ENCODE results near the gene SYK. TPM values are rescaled to one million over a fixed set of nuclear protein-coding genes. Genes with fewer than 3 reads are reported as not detected.
A peak's percentile ranks its signal among the peaks of the same experiment; 100 is the strongest.

The SYK gene
- total RNA-seq, 1 donor from 2014 or later, result 29.2 TPM

DNA sequence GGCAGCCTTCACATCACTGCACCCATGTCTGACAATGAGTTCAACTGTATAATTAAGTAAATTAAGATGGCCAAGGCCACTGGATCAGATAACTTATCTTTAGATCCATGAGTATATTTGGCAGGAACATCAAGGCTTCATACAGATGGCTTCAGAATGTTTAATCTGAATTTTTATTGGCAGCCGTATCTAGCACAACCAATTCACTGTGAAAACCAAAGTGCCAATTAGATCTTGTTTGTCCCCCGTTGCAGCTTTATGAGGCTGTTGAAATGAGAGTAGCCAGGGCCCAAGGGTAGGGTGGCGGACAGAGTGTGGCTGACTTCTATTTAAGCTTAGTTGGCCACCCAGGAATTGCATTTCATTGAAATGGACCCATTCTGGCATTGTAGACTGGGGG is 137.7 kb downstream of the SYK start:
- Histone ChIP-seq H3K4me3 (ENCODE audit: low read depth, low read length) (no peak overlapping the region), H3K27me3 (ENCODE audit: control insufficient read depth, insufficient read depth, low read length) (no peaks in the 10 kb centered on the region), H3K36me3 (ENCODE audit: control insufficient read depth, insufficient read depth, low read length) (no peaks in the 10 kb centered on the region)
- FAIRE-seq (no peak), DNase-seq (ENCODE audit: low read depth) (no peak)
- TF ChIP-seq, protein P1, sequence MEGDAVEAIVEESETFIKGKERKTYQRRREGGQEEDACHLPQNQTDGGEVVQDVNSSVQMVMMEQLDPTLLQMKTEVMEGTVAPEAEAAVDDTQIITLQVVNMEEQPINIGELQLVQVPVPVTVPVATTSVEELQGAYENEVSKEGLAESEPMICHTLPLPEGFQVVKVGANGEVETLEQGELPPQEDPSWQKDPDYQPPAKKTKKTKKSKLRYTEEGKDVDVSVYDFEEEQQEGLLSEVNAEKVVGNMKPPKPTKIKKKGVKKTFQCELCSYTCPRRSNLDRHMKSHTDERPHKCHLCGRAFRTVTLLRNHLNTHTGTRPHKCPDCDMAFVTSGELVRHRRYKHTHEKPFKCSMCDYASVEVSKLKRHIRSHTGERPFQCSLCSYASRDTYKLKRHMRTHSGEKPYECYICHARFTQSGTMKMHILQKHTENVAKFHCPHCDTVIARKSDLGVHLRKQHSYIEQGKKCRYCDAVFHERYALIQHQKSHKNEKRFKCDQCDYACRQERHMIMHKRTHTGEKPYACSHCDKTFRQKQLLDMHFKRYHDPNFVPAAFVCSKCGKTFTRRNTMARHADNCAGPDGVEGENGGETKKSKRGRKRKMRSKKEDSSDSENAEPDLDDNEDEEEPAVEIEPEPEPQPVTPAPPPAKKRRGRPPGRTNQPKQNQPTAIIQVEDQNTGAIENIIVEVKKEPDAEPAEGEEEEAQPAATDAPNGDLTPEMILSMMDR (IDR thresholded peaks at IDR 0.05; ENCODE audit: insufficient read depth, low read length, severe bottlenecking), result no peak

DNA sequence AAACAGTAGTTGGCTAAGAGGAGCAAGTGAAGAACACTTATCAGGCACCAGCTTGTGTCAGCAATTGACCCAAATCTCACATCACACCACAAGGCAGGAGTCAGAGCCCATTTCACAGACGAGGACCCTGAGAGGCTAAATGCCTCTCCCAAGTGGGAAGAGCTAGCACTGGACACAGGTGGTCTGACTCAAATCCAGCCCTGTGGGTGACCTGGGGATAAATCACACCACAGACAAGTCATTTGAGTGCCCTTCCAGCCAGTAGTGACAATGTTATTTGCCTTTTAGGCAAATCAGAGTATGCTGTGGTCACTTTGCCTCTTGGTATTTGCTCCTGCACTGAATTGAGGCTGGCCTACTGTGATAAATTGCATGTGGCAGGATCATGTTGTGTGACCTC is 138.7 kb downstream of the SYK start:
- DNase-seq (ENCODE audit: low read depth), result no peak
- Histone ChIP-seq H3K36me3 (ENCODE audit: control insufficient read depth, insufficient read depth, low read length) (no peaks in the 10 kb centered on the region), H3K27me3 (ENCODE audit: control insufficient read depth, insufficient read depth, low read length) (no peaks in the 10 kb centered on the region), H3K4me3 (ENCODE audit: low read depth, low read length) (no peak overlapping the region)
- FAIRE-seq, result no peak
- TF ChIP-seq, protein P1 (IDR thresholded peaks at IDR 0.05; ENCODE audit: insufficient read depth, low read length, severe bottlenecking), result no peak

DNA sequence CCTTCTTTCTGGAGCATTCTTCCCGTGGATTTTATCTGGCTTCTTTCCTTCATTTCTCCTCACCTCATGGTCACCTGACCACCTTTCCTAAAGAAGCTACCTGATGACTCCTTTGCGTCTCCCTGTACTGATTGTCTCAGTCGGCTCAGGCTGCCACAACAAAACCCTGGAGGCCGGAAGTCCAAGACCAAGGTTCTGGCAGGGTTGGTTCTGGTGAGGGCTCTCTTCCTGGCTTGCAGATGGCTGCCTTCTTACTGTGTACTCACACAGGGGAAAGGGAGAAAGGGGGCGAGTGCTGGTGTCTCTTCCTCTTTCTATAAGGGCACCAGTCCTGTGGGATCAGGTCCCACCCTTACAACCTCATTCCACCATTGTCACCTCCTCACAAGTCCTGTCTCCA is 140.0 kb downstream of the SYK start:
- TF ChIP-seq, protein P1 (IDR thresholded peaks at IDR 0.05; ENCODE audit: insufficient read depth, low read length, severe bottlenecking), result no peak
- DNase-seq (ENCODE audit: low read depth) (no peak), FAIRE-seq (no peak)
- Histone ChIP-seq H3K4me3 (ENCODE audit: low read depth, low read length) (no peak overlapping the region), H3K36me3 (ENCODE audit: control insufficient read depth, insufficient read depth, low read length) (no peaks in the 10 kb centered on the region), H3K27me3 (ENCODE audit: control insufficient read depth, insufficient read depth, low read length) (no peaks in the 10 kb centered on the region)

DNA sequence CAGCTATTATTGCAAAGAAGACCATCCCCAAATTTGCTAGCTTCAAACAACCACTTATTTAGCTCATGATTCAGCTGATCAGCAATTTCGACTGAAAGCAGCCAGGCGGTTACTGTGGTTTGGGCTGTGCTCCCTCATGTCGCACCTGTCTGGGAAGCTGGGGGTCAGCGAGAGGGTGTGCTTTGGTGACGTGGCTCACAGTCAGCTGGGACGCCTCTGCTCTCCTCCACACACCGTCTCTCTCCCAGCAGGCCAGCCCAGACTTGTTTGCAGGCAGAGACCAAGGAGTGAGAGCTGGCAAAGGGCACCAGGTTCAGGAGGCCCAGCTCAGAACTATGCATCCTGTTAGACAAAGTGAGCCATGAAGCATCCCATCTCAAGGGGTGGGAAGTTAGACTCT is 140.9 kb downstream of the SYK start:
- H3K36me3 ChIP-seq (ENCODE audit: control insufficient read depth, insufficient read depth, low read length), result no peaks in the 10 kb centered on the region
- FAIRE-seq, result no peak
- peak; percentile 100 for DNase-seq (ENCODE audit: low read depth)
- H3K4me3 ChIP-seq (ENCODE audit: low read depth, low read length), result no peak overlapping the region
- TF ChIP-seq, protein P1 (IDR thresholded peaks at IDR 0.05; ENCODE audit: insufficient read depth, low read length, severe bottlenecking), result no peak
- no peaks in the 10 kb centered on the region for H3K27me3 ChIP-seq (ENCODE audit: control insufficient read depth, insufficient read depth, low read length)

DNA sequence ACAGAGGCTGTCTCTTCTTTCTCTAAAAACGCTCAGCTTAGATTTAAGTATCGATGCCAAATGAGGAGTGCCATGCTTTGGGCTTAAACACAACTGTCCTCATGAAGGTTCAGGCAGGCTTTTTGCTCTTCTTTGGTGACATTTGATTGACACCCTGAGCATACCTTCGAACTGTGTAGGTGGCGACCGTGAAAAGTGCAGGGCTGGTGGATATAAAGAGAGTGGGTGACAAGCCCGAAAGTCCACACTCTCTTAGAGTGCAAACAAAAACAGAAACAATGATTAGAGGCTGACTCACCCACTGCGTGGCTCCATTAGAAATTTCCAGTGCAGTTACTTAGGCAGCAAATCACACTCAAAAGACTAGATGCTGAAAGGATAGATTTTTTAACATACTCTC is 141.7 kb downstream of the SYK start:
- Histone ChIP-seq H3K4me3 (ENCODE audit: low read depth, low read length) (no peak overlapping the region), H3K27me3 (ENCODE audit: control insufficient read depth, insufficient read depth, low read length) (no peaks in the 10 kb centered on the region), H3K36me3 (ENCODE audit: control insufficient read depth, insufficient read depth, low read length) (no peaks in the 10 kb centered on the region)
- peak; percentile 94 for DNase-seq (ENCODE audit: low read depth)
- no peak for FAIRE-seq
- TF ChIP-seq, protein P1 (IDR thresholded peaks at IDR 0.05; ENCODE audit: insufficient read depth, low read length, severe bottlenecking), result no peak

DNA sequence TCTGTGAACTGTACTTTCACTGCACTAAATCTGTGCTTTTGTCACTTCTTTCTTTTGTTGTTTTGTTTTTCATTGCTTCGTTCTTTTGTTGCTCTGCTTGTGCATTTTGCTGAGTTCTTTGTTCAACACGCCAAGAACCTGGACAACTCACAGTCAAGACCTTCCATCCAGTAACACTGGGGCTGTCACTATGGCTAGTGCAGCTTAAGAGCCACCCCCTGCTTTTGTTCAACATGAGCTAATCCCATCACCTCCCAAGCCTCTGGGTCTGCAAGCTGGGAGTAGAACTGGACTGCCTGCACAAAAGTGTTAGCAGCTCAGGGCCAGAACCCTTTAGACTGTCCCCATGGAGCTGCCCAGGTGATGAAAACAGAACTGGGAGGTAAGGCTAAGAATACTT is 143.7 kb downstream of the SYK start:
- Histone ChIP-seq H3K4me3 (ENCODE audit: low read depth, low read length) (no peak overlapping the region), H3K27me3 (ENCODE audit: control insufficient read depth, insufficient read depth, low read length) (no peaks in the 10 kb centered on the region), H3K36me3 (ENCODE audit: control insufficient read depth, insufficient read depth, low read length) (no peaks in the 10 kb centered on the region)
- no peak for FAIRE-seq
- DNase-seq (ENCODE audit: low read depth), result no peak
- TF ChIP-seq, protein P1 (IDR thresholded peaks at IDR 0.05; ENCODE audit: insufficient read depth, low read length, severe bottlenecking), result no peak

Data from bronchial epithelial cell (primary cell).